Measurements from ENCODE around the gene TTC7B.

The TTC7B gene

DNA sequence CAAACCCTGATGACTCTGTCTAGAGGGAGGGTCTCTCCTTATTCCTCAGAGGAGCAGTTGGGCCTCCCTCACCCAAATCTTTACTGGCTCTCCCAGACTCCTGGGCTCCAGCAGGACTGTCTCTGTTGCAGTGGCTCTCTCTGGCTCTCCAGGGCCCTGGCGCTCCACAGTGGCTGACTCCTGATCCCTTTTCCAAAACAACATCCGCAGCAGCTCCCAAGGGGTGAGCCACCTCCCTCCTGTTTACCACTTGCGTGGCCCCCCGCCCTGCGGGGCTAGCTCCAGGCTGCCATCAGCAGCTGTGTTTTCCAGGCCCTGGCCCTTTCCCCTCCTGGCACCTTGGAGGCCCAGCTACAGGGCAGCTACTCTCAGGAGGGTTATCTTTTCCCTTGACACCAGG, 295.9 kb downstream of the TTC7B start:
- no peaks in the 10 kb centered on the region for H3K27me3 ChIP-seq (ENCODE audit: control insufficient read depth in 3 of 3, insufficient read depth in 3 of 3, low read depth in 1 of 3, low read length in 3 of 3)
- no peak overlapping the region for H4K91ac ChIP-seq (ENCODE audit: low read depth, low read length, poor library complexity)
- H3K4ac ChIP-seq (ENCODE audit: low read length), result no peak overlapping the region
- peaks cover 6% of the 10 kb centered on the region in 2 donors for H3K9me3 ChIP-seq (replicated peaks in 1 of 2; ENCODE audit: control insufficient read depth in 2 of 2, insufficient read depth in 1 of 2, low read depth in 1 of 2, low read length in 2 of 2)
- H2BK5ac ChIP-seq (ENCODE audit: low read length), result peak overlapping the region; percentile 44
- H3K36me3 ChIP-seq (replicated peaks in 1 of 2; ENCODE audit: control insufficient read depth in 2 of 2, insufficient read depth in 2 of 2, low read length in 2 of 2), result no peaks in the 10 kb centered on the region
- peak overlapping the region; percentile 77 for H2AK5ac ChIP-seq (ENCODE audit: low read depth, low read length)
- H3K18ac ChIP-seq (ENCODE audit: low read length), result peak overlapping the region; percentile 73
- DNase-seq (ENCODE audit: low spot score), result no peak
- WGBS, 2 donors (ENCODE audit: extremely low coverage in 2 of 2, insufficient read length in 2 of 2, insufficient replicate concordance in 1 of 2), result no CpG with 5 or more reads among the region's 5 CpGs
- H3K4me3 ChIP-seq (ENCODE audit: low read length in 2 of 2), result no peak overlapping the region
- no peak overlapping the region for H2BK15ac ChIP-seq (ENCODE audit: low read length)
- H4K8ac ChIP-seq (ENCODE audit: low read depth, low read length), result no peak overlapping the region
- H3K4me1 ChIP-seq (ENCODE audit: control insufficient read depth in 2 of 2, insufficient read depth in 1 of 2, low read depth in 1 of 2, low read length in 2 of 2), result peaks cover 18 to 22% of the 10 kb centered on the region in 2 donors
- H3K4me2 ChIP-seq (ENCODE audit: insufficient read depth, low read length, poor library complexity, severe bottlenecking), result no peak overlapping the region
- H3K23ac ChIP-seq (ENCODE audit: low read depth, low read length, poor library complexity), result no peak overlapping the region
- no peak overlapping the region for H3K9ac ChIP-seq (ENCODE audit: low read depth, low read length, poor library complexity)
- H2AFZ ChIP-seq (ENCODE audit: low read length), result no peak overlapping the region
- no peaks in the 10 kb centered on the region for H3K79me1 ChIP-seq (ENCODE audit: low read depth, low read length)
- H2BK120ac ChIP-seq (ENCODE audit: low read depth, low read length), result no peak overlapping the region
- H3K27ac ChIP-seq (replicated peaks; ENCODE audit: low read length), result no peak overlapping the region
- H3K14ac ChIP-seq (ENCODE audit: low read length), result no peak overlapping the region
- H2BK12ac ChIP-seq (ENCODE audit: low read length), result no peak overlapping the region

- Histone ChIP-seq H3K27me3 (ENCODE audit: control insufficient read depth in 3 of 3, insufficient read depth in 3 of 3, low read depth in 1 of 3, low read length in 3 of 3) (no peaks in the 10 kb centered on the region), H2AK5ac (ENCODE audit: low read depth, low read length) (no peak overlapping the region), H4K8ac (ENCODE audit: low read depth, low read length) (no peak overlapping the region), H4K91ac (ENCODE audit: low read depth, low read length, poor library complexity) (no peak overlapping the region), H3K9me3 (replicated peaks in 1 of 2; ENCODE audit: control insufficient read depth in 2 of 2, insufficient read depth in 1 of 2, low read depth in 1 of 2, low read length in 2 of 2) (peaks cover 6% of the 10 kb centered on the region in 2 donors), H2BK5ac (ENCODE audit: low read length) (no peak overlapping the region), H3K4me3 (ENCODE audit: low read length in 2 of 2) (peak overlapping the region in 1 of 2 donors; percentile 19), H3K9ac (ENCODE audit: low read depth, low read length, poor library complexity) (no peak overlapping the region), H2BK12ac (ENCODE audit: low read length) (no peak overlapping the region), H2BK15ac (ENCODE audit: low read length) (no peak overlapping the region), H3K27ac (replicated peaks; ENCODE audit: low read length) (no peak overlapping the region), H2BK120ac (ENCODE audit: low read depth, low read length) (no peak overlapping the region), H3K4ac (ENCODE audit: low read length) (no peak overlapping the region), H3K18ac (ENCODE audit: low read length) (no peak overlapping the region), H3K4me1 (ENCODE audit: control insufficient read depth in 2 of 2, insufficient read depth in 1 of 2, low read depth in 1 of 2, low read length in 2 of 2) (peaks cover 18 to 22% of the 10 kb centered on the region in 2 donors), H3K23ac (ENCODE audit: low read depth, low read length, poor library complexity) (no peak overlapping the region), H3K4me2 (ENCODE audit: insufficient read depth, low read length, poor library complexity, severe bottlenecking) (no peak overlapping the region), H2AFZ (ENCODE audit: low read length) (no peak overlapping the region), H3K14ac (ENCODE audit: low read length) (no peak overlapping the region), H3K36me3 (replicated peaks in 1 of 2; ENCODE audit: control insufficient read depth in 2 of 2, insufficient read depth in 2 of 2, low read length in 2 of 2) (no peaks in the 10 kb centered on the region), H3K79me1 (ENCODE audit: low read depth, low read length) (no peaks in the 10 kb centered on the region)
- no CpG with 5 or more reads among the region's 10 CpGs for WGBS, 2 donors (ENCODE audit: extremely low coverage in 2 of 2, insufficient read length in 2 of 2, insufficient replicate concordance in 1 of 2)
- no peak for DNase-seq (ENCODE audit: low spot score)
Measured at GRCh38 chr14:90519262-90519920, 296.8 kb downstream of the TTC7B start.

GRCh38 chr14:90518941-90519256, 297.3 kb downstream of the TTC7B start:
- H4K8ac ChIP-seq (ENCODE audit: low read depth, low read length), result peak overlapping the region; percentile 53
- no CpG with 5 or more reads among the region's 5 CpGs for WGBS, 2 donors (ENCODE audit: extremely low coverage in 2 of 2, insufficient read length in 2 of 2, insufficient replicate concordance in 1 of 2)
- H3K9ac ChIP-seq (ENCODE audit: low read depth, low read length, poor library complexity), result no peak overlapping the region
- peaks cover 21 to 22% of the 10 kb centered on the region in 2 donors for H3K4me1 ChIP-seq (ENCODE audit: control insufficient read depth in 2 of 2, insufficient read depth in 1 of 2, low read depth in 1 of 2, low read length in 2 of 2)
- H3K23ac ChIP-seq (ENCODE audit: low read depth, low read length, poor library complexity), result no peak overlapping the region
- no peaks in the 10 kb centered on the region for H3K36me3 ChIP-seq (replicated peaks in 1 of 2; ENCODE audit: control insufficient read depth in 2 of 2, insufficient read depth in 2 of 2, low read length in 2 of 2)
- peaks cover 6% of the 10 kb centered on the region in 2 donors for H3K9me3 ChIP-seq (replicated peaks in 1 of 2; ENCODE audit: control insufficient read depth in 2 of 2, insufficient read depth in 1 of 2, low read depth in 1 of 2, low read length in 2 of 2)
- H3K18ac ChIP-seq (ENCODE audit: low read length), result no peak overlapping the region
- no peaks in the 10 kb centered on the region for H3K27me3 ChIP-seq (ENCODE audit: control insufficient read depth in 3 of 3, insufficient read depth in 3 of 3, low read depth in 1 of 3, low read length in 3 of 3)
- H3K4me2 ChIP-seq (ENCODE audit: insufficient read depth, low read length, poor library complexity, severe bottlenecking), result no peak overlapping the region
- peak overlapping the region; percentile 33 for H2BK12ac ChIP-seq (ENCODE audit: low read length)
- peak overlapping the region; percentile 1 for H2BK120ac ChIP-seq (ENCODE audit: low read depth, low read length)
- H2BK15ac ChIP-seq (ENCODE audit: low read length), result no peak overlapping the region
- no peak for DNase-seq (ENCODE audit: low spot score)
- no peak overlapping the region for H2AFZ ChIP-seq (ENCODE audit: low read length)
- H4K91ac ChIP-seq (ENCODE audit: low read depth, low read length, poor library complexity), result peak overlapping the region; percentile 0
- H3K4ac ChIP-seq (ENCODE audit: low read length), result no peak overlapping the region
- peak overlapping the region; percentile 3 for H2AK5ac ChIP-seq (ENCODE audit: low read depth, low read length)
- no peak overlapping the region for H3K14ac ChIP-seq (ENCODE audit: low read length)
- H3K79me1 ChIP-seq (ENCODE audit: low read depth, low read length), result no peaks in the 10 kb centered on the region
- H3K27ac ChIP-seq (replicated peaks; ENCODE audit: low read length), result no peak overlapping the region
- H3K4me3 ChIP-seq (ENCODE audit: low read length in 2 of 2), result peak overlapping the region in 1 of 2 donors; percentile 14
- no peak overlapping the region for H2BK5ac ChIP-seq (ENCODE audit: low read length)

DNA sequence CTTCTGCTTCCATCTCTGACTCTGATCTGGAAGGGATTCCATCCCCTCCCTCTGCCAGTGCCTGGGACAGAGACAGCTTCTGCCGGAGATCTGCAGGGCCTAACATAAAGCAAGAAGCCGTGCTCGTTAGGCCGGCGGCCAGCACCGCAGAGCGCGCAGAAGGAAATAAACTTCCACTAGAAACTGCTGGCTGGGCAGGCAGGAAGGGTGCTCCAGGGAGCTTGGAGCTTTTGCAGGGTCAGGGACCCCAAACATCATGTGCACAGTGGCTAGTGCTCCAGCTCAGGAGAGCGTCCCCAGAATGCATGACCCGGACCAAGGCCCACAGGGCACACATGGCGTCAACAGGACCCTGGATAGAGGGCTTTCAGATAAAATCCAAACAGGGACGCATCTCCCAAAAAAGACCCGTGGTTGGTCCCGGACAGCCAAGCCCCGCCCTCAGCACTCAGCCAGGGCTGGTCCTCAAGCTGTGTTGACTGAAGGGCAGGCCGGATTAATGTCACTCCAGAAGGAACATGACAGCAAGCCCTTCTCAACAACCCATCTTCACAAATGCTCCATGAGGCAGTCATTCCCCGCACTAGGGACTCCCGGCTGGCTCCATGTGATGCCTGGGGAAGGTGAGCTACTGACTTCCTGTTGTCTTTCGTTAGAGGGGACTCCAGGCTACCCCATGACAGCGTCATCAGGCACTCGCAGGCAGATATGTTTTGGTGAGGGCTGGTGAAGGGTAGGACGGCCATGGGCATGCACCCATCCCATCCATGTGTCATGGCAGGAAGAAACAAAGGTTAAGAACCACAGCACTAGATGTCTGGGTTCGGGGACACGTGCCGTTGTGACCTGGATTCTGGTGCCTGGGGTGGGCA, 297.9 kb downstream of the TTC7B start:
- H3K4me2 ChIP-seq (ENCODE audit: insufficient read depth, low read length, poor library complexity, severe bottlenecking), result no peak overlapping the region
- H4K8ac ChIP-seq (ENCODE audit: low read depth, low read length), result no peak overlapping the region
- peak overlapping the region; percentile 33 for H2BK12ac ChIP-seq (ENCODE audit: low read length)
- DNase-seq (ENCODE audit: low spot score), result no peak
- H3K4me3 ChIP-seq (ENCODE audit: low read length in 2 of 2), result peak overlapping the region in 1 of 2 donors; percentile 14
- H3K79me1 ChIP-seq (ENCODE audit: low read depth, low read length), result no peaks in the 10 kb centered on the region
- no peak overlapping the region for H3K23ac ChIP-seq (ENCODE audit: low read depth, low read length, poor library complexity)
- H4K91ac ChIP-seq (ENCODE audit: low read depth, low read length, poor library complexity), result peak overlapping the region; percentile 0
- peaks cover 25% of the 10 kb centered on the region in 2 donors for H3K4me1 ChIP-seq (ENCODE audit: control insufficient read depth in 2 of 2, insufficient read depth in 1 of 2, low read depth in 1 of 2, low read length in 2 of 2)
- no CpG with 5 or more reads among the region's 25 CpGs for WGBS, 2 donors (ENCODE audit: extremely low coverage in 2 of 2, insufficient read length in 2 of 2, insufficient replicate concordance in 1 of 2)
- H3K18ac ChIP-seq (ENCODE audit: low read length), result peak overlapping the region; percentile 8
- H2BK5ac ChIP-seq (ENCODE audit: low read length), result peak overlapping the region; percentile 4
- no peak overlapping the region for H3K4ac ChIP-seq (ENCODE audit: low read length)
- no peak overlapping the region for H3K27ac ChIP-seq (replicated peaks; ENCODE audit: low read length)
- peak overlapping the region; percentile 33 for H2AK5ac ChIP-seq (ENCODE audit: low read depth, low read length)
- no peaks in the 10 kb centered on the region for H3K36me3 ChIP-seq (replicated peaks in 1 of 2; ENCODE audit: control insufficient read depth in 2 of 2, insufficient read depth in 2 of 2, low read length in 2 of 2)
- H3K9me3 ChIP-seq (replicated peaks in 1 of 2; ENCODE audit: control insufficient read depth in 2 of 2, insufficient read depth in 1 of 2, low read depth in 1 of 2, low read length in 2 of 2), result peaks cover 6% of the 10 kb centered on the region in 2 donors
- peak overlapping the region; percentile 21 for H2AFZ ChIP-seq (ENCODE audit: low read length)
- no peak overlapping the region for H3K9ac ChIP-seq (ENCODE audit: low read depth, low read length, poor library complexity)
- no peak overlapping the region for H2BK15ac ChIP-seq (ENCODE audit: low read length)
- no peaks in the 10 kb centered on the region for H3K27me3 ChIP-seq (ENCODE audit: control insufficient read depth in 3 of 3, insufficient read depth in 3 of 3, low read depth in 1 of 3, low read length in 3 of 3)
- peak overlapping the region; percentile 1 for H2BK120ac ChIP-seq (ENCODE audit: low read depth, low read length)
- H3K14ac ChIP-seq (ENCODE audit: low read length), result no peak overlapping the region
